ENCODE measurements around the gene GUSB. TPM values are rescaled to one million over a fixed set of nuclear protein-coding genes. Genes with fewer than 3 reads are reported as not detected.

Gene GUSB
- total and polyA plus RNA-seq, 4 donors, result 45.2 to 94.7 (median 53.0) TPM

DNA sequence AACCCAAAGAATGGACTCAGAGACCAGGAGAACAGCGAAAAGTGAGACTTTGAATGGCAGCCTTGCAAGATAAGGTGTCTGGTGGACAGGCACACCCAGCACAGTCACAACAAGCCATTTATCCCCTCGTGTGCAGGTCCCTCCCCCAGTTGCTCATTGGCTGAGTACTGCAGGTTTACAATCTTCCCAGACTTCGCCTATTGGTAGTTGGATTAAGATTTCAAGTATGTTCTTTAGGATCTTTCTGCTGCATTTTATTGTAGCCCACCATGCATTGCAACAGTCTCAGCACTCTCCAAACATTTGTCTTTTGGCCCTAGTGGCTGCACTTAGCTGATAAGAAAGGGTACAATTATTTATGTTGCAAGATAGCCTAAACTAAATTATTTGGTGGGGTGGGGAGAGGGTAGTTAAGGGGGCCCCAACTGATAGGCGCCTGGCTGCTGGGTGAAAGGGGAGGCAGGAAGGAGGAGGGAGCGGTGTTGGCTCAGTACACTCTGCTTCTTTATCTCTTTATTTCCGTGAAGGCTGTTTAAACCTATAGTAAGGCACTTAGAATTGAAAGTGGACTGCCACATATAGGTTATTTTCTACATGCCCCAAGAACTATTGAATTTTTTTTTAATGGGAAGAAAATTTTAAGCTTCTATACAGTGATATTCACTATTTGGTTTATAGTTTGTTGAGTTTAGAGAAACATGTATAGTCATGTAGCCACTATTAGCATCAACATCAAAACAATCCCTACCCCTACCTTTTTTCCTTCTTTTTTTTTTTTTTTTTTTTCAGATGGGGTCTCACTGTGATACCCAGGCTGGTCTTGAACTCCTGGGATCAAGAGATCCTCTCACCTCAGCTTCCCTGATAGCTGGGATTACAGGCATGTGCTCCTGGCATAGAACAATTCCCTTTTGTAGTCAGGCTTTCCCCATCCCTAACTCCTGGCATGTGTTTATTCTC, 54.2 kb downstream of the GUSB start (continued):
- TF ChIP-seq, protein P1, sequence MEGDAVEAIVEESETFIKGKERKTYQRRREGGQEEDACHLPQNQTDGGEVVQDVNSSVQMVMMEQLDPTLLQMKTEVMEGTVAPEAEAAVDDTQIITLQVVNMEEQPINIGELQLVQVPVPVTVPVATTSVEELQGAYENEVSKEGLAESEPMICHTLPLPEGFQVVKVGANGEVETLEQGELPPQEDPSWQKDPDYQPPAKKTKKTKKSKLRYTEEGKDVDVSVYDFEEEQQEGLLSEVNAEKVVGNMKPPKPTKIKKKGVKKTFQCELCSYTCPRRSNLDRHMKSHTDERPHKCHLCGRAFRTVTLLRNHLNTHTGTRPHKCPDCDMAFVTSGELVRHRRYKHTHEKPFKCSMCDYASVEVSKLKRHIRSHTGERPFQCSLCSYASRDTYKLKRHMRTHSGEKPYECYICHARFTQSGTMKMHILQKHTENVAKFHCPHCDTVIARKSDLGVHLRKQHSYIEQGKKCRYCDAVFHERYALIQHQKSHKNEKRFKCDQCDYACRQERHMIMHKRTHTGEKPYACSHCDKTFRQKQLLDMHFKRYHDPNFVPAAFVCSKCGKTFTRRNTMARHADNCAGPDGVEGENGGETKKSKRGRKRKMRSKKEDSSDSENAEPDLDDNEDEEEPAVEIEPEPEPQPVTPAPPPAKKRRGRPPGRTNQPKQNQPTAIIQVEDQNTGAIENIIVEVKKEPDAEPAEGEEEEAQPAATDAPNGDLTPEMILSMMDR (IDR thresholded peaks at IDR 0.05; ENCODE audit: low read depth, low read length, missing input control), result no peak
- TF ChIP-seq, protein P2, sequence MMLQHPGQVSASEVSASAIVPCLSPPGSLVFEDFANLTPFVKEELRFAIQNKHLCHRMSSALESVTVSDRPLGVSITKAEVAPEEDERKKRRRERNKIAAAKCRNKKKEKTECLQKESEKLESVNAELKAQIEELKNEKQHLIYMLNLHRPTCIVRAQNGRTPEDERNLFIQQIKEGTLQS (IDR thresholded peaks at IDR 0.05), result no peak
- TF ChIP-seq TAF1 (conservative IDR thresholded peaks at IDR 0.05) (no peak), RXRA (IDR thresholded peaks at IDR 0.05) (no peak), EGR1 (IDR thresholded peaks at IDR 0.05; ENCODE audit: low read depth in 2 of 2) (no peak)

DNA sequence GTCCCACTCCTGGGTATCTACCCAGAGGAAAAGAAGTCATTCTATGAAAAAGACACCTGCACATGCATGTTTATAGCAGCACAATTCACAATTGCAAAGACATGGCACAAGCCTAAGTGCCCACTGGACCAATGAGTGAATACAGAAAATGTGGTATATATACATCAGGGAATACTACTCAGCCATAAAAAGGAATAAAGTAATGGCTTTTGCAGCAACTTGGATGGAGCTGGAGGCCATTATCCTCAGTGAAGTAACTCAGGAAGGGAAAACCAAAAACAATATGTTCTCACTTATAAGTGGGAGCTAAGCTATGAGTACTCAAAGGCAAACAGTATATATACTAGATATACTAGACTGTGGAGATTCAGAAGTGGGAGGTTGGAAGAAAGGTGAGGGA, 55.4 kb downstream of the GUSB start:
- H3K4me3 ChIP-seq (ENCODE audit: low read depth in 1 of 3, low read length in 3 of 3), result no peak overlapping the region
- H3K9ac ChIP-seq (ENCODE audit: low read depth in 1 of 2, low read length in 2 of 2), result no peak overlapping the region
- peaks cover 0 to 4% (median 2%) of the 10 kb centered on the region in 4 donors for H3K4me1 ChIP-seq (ENCODE audit: control insufficient read depth in 4 of 4, insufficient read depth in 4 of 4, low read length in 3 of 4)
- H3K9me3 ChIP-seq (ENCODE audit: control insufficient read depth in 4 of 4, low read length in 3 of 4), result no peaks in the 10 kb centered on the region
- no peaks in the 10 kb centered on the region for H3K27me3 ChIP-seq (ENCODE audit: control insufficient read depth in 4 of 4, insufficient read depth in 4 of 4, low read length in 3 of 4)
- no peak overlapping the region for H3K27ac ChIP-seq (ENCODE audit: low read depth in 1 of 2, low read length in 2 of 2)
- TF ChIP-seq, protein P3, sequence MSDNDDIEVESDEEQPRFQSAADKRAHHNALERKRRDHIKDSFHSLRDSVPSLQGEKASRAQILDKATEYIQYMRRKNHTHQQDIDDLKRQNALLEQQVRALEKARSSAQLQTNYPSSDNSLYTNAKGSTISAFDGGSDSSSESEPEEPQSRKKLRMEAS (IDR thresholded peaks at IDR 0.05), result no peak
- TF ChIP-seq RXRA (IDR thresholded peaks at IDR 0.05), result no peak
- DNase-seq (ENCODE audit: low spot score), result no peak
- H3K36me3 ChIP-seq (ENCODE audit: control insufficient read depth in 4 of 4, insufficient read depth in 3 of 4, low read depth in 1 of 4, low read length in 3 of 4), result no peaks in the 10 kb centered on the region

DNA sequence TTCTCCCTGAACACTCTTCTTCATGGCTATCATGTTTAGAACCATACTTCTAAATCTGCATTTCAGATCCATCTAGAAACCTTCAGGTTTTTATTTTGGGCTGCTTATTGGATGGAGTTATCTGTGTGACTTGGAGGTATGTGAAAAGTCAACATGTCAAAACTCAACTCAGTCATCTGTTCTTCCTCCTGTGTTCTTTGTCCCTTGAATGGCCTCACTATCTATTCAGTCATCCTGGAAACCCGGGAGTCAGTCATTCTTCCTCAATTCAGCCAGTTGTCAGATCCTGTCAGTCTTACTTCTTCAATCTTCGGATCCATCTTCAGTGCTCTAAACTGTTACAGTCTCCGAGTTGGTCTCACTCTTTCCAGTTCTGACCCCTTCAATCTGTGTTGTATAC, 57.0 kb downstream of the GUSB start:
- 57% methylated on average over 3 of the region's 3 CpGs for WGBS

More for the DNA sequence above, 57.0 kb downstream of the GUSB start:
- no peaks in the 10 kb centered on the region for H3K9me3 ChIP-seq (ENCODE audit: control insufficient read depth in 4 of 4, low read length in 3 of 4)
- no peak overlapping the region for H3K4me3 ChIP-seq (ENCODE audit: low read depth in 1 of 3, low read length in 3 of 3)
- no peak overlapping the region for H3K27ac ChIP-seq (ENCODE audit: low read depth in 1 of 2, low read length in 2 of 2)
- H3K9ac ChIP-seq (ENCODE audit: low read depth in 1 of 2, low read length in 2 of 2), result no peak overlapping the region
- H3K4me1 ChIP-seq (ENCODE audit: control insufficient read depth in 4 of 4, insufficient read depth in 4 of 4, low read length in 3 of 4), result peaks cover 0 to 4% (median 0%) of the 10 kb centered on the region in 4 donors
- DNase-seq (ENCODE audit: low spot score), result no peak
- TF ChIP-seq, protein P1 (IDR thresholded peaks at IDR 0.05; ENCODE audit: low read depth, low read length, missing input control), result no peak
- TF ChIP-seq FOXA2 (IDR thresholded peaks at IDR 0.05), result no peak
- TF ChIP-seq SP1 (IDR thresholded peaks at IDR 0.05), result no peak
- TF ChIP-seq, protein P3 (IDR thresholded peaks at IDR 0.05), result no peak
- TF ChIP-seq RAD21 (IDR thresholded peaks at IDR 0.05), result no peak
- no peak for TF ChIP-seq NR2F2 (IDR thresholded peaks at IDR 0.05)
- TF ChIP-seq JUND (IDR thresholded peaks at IDR 0.05), result no peak
- H3K27me3 ChIP-seq (ENCODE audit: control insufficient read depth in 4 of 4, insufficient read depth in 4 of 4, low read length in 3 of 4), result no peaks in the 10 kb centered on the region
- no peaks in the 10 kb centered on the region for H3K36me3 ChIP-seq (ENCODE audit: control insufficient read depth in 4 of 4, insufficient read depth in 3 of 4, low read depth in 1 of 4, low read length in 3 of 4)

All from liver (tissue), 9 donors.